DOHH2 (cell line): ENCODE results near the gene ACTA2.

Experiments used
- CTCF ChIP-seq: fragments of 200-600 bp; sonication (generic); IDR thresholded peaks from one replicate; pipeline ENCODE4 v1.5.1; 2014; ENCODE audit warnings: antibody characterized with exemption, mild to moderate bottlenecking, low read depth, low read length; ENCODE audit not compliant: poor library complexity, severe bottlenecking
- EZH2phosphoT487 ChIP-seq: fragments of 200-600 bp; sonication (generic); IDR thresholded peaks from 2 replicates; pipeline ENCODE4 v1.6.1; 2017; ENCODE audit warnings: borderline replicate concordance, mild to moderate bottlenecking, antibody characterized with exemption, low read length, moderate library complexity, mixed read lengths

- TF ChIP-seq EZH2phosphoT487: no peak
- TF ChIP-seq CTCF: no peak
Measured at GRCh38 chr10:88958721-88959120, 6.1 kb upstream of the ACTA2 start.
